HUES6 (cell line): Measurements from ENCODE around the gene GLDN.

ENCODE experiments used
- H3K27ac ChIP-seq: 2 replicates; pipeline ENCODE4 v1.7.0; 2013; ENCODE audit warnings: low read depth, mild to moderate bottlenecking, low read length, inconsistent platforms
- H3K27me3 ChIP-seq: 2 replicates; pipeline ENCODE4 v1.6.1; 2013; ENCODE audit warnings: low read length; ENCODE audit not compliant: control insufficient read depth, insufficient read depth
- H3K36me3 ChIP-seq: 2 replicates; pipeline ENCODE4 v1.6.1; 2013; ENCODE audit warnings: low read length; ENCODE audit not compliant: control insufficient read depth, insufficient read depth
- H3K4me1 ChIP-seq: 2 replicates; pipeline ENCODE4 v1.6.1; 2013; ENCODE audit warnings: low read length; ENCODE audit not compliant: control insufficient read depth, insufficient read depth
- H3K4me3 ChIP-seq: 2 replicates; pipeline ENCODE4 v1.5.1; 2013; ENCODE audit warnings: low read depth, low read length
- H3K9ac ChIP-seq: one replicate; pipeline ENCODE4 v1.6.1; 2013; ENCODE audit warnings: mild to moderate bottlenecking, low read length
- H3K9me3 ChIP-seq: 2 replicates; pipeline ENCODE4 v1.6.1; 2013; ENCODE audit warnings: low read depth, low read length; ENCODE audit not compliant: control insufficient read depth, insufficient read depth

The GLDN gene

GRCh38 chr15:51359981-51360380, 18.5 kb downstream of the GLDN start:
- Histone ChIP-seq H3K4me3 (no peak overlapping the region), H3K27me3 (no peaks in the 10 kb centered on the region), H3K9me3 (no peaks in the 10 kb centered on the region), H3K36me3 (no peaks in the 10 kb centered on the region), H3K4me1 (no peaks in the 10 kb centered on the region), H3K27ac (no peak overlapping the region), H3K9ac (no peak overlapping the region)

- Histone ChIP-seq H3K4me3 (no peak overlapping the region), H3K27me3 (no peaks in the 10 kb centered on the region), H3K9me3 (no peaks in the 10 kb centered on the region), H3K27ac (no peak overlapping the region), H3K9ac (no peak overlapping the region), H3K36me3 (no peaks in the 10 kb centered on the region), H3K4me1 (no peaks in the 10 kb centered on the region)
Observed at GRCh38 chr15:51363383-51363782, 21.9 kb downstream of the GLDN start.

GRCh38 chr15:51365417-51365816, 24.0 kb downstream of the GLDN start:
- Histone ChIP-seq H3K9me3 (no peaks in the 10 kb centered on the region), H3K4me3 (no peak overlapping the region), H3K9ac (no peak overlapping the region), H3K36me3 (no peaks in the 10 kb centered on the region), H3K27me3 (no peaks in the 10 kb centered on the region), H3K27ac (no peak overlapping the region), H3K4me1 (no peaks in the 10 kb centered on the region)

- H3K27me3 ChIP-seq: no peaks in the 10 kb centered on the region
- no peak overlapping the region for H3K4me3 ChIP-seq
- H3K27ac ChIP-seq: no peak overlapping the region
- H3K4me1 ChIP-seq: no peaks in the 10 kb centered on the region
- H3K36me3 ChIP-seq: no peaks in the 10 kb centered on the region
- H3K9me3 ChIP-seq: no peaks in the 10 kb centered on the region
- no peak overlapping the region for H3K9ac ChIP-seq
Observed at GRCh38 chr15:51366071-51366470, 24.6 kb downstream of the GLDN start.

- Histone ChIP-seq H3K4me3 (no peak overlapping the region), H3K9ac (no peak overlapping the region), H3K27ac (no peak overlapping the region), H3K27me3 (no peaks in the 10 kb centered on the region), H3K36me3 (no peaks in the 10 kb centered on the region), H3K9me3 (no peaks in the 10 kb centered on the region), H3K4me1 (no peaks in the 10 kb centered on the region)
Observed at GRCh38 chr15:51366920-51367319, 25.5 kb downstream of the GLDN start.

DNA sequence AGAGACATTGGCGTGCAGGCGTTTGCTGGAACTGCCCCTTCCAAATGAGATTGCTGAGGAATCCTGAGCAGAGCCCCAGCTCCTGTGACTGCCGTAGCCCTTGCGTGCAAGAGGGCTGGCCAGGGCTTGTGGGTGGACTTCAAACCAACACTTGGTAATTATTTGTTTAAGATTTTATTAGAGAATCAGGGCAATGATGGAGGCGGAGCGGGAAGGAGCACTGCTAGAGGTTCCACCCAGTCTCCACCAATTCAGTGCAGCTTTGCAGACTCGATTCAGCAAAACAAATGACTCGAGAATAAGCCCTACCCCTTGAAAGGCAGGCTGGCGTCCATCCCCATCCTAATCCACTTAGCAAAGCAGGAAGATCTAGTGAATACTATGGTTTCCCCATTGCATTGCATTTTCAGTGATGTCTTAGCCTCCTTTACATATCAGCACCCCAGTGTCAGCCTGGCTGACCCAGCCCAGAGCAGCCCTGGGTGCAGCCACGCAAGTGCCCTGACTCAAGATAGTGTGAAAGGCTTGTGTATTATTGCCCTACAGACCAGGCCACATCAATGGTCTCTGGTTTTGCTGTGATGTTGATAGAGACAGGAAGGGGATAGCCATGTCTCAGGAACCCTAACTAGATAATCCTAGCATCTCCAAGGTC, 26.0 kb downstream of the GLDN start:
- Histone ChIP-seq H3K4me3 (no peak overlapping the region), H3K4me1 (no peaks in the 10 kb centered on the region), H3K9ac (no peak overlapping the region), H3K9me3 (no peaks in the 10 kb centered on the region), H3K27ac (no peak overlapping the region), H3K36me3 (no peaks in the 10 kb centered on the region), H3K27me3 (no peaks in the 10 kb centered on the region)

GRCh38 chr15:51368307-51368706, 26.9 kb downstream of the GLDN start:
- Histone ChIP-seq H3K27me3 (no peaks in the 10 kb centered on the region), H3K4me3 (no peak overlapping the region), H3K27ac (no peak overlapping the region), H3K9me3 (no peaks in the 10 kb centered on the region), H3K9ac (no peak overlapping the region), H3K36me3 (no peaks in the 10 kb centered on the region), H3K4me1 (no peaks in the 10 kb centered on the region)

GRCh38 chr15:51368751-51369450, 27.4 kb downstream of the GLDN start:
- H3K27me3 ChIP-seq: no peaks in the 10 kb centered on the region
- H3K36me3 ChIP-seq: no peaks in the 10 kb centered on the region
- no peaks in the 10 kb centered on the region for H3K9me3 ChIP-seq
- H3K27ac ChIP-seq: no peak overlapping the region
- no peak overlapping the region for H3K9ac ChIP-seq
- no peaks in the 10 kb centered on the region for H3K4me1 ChIP-seq
- H3K4me3 ChIP-seq: no peak overlapping the region

GRCh38 chr15:51369451-51369761, 28.0 kb downstream of the GLDN start:
- no peak overlapping the region for H3K27ac ChIP-seq
- H3K9ac ChIP-seq: no peak overlapping the region
- H3K9me3 ChIP-seq: no peaks in the 10 kb centered on the region
- H3K4me3 ChIP-seq: no peak overlapping the region
- no peaks in the 10 kb centered on the region for H3K4me1 ChIP-seq
- H3K36me3 ChIP-seq: no peaks in the 10 kb centered on the region
- H3K27me3 ChIP-seq: no peaks in the 10 kb centered on the region

DNA sequence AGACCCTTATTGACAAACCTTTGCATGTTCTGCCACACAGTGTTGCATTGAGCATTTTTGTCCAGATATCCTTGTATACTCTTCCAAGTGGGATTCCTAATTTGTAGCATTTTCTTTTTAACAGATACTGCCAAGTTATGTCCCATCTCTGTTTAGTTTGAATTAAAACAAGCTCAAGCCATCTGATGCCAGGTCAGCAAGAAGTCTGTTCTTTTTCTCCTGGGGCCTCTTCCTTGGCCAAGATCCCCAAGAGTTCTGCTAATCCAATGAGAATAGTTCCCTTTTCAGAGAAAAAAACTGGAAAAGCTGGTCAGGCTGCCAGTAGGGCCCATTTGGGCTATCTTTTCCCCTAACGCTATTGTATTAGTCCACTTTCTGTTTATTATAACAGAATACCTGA, 29.8 kb downstream of the GLDN start:
- Histone ChIP-seq H3K27ac (no peak overlapping the region), H3K36me3 (no peaks in the 10 kb centered on the region), H3K9me3 (no peaks in the 10 kb centered on the region), H3K4me3 (no peak overlapping the region), H3K27me3 (no peaks in the 10 kb centered on the region), H3K9ac (no peak overlapping the region), H3K4me1 (no peaks in the 10 kb centered on the region)

GRCh38 chr15:51374131-51374530, 32.7 kb downstream of the GLDN start:
- H3K27ac ChIP-seq: no peak overlapping the region
- H3K9me3 ChIP-seq: no peaks in the 10 kb centered on the region
- no peak overlapping the region for H3K9ac ChIP-seq
- no peak overlapping the region for H3K4me3 ChIP-seq
- H3K4me1 ChIP-seq: no peaks in the 10 kb centered on the region
- no peaks in the 10 kb centered on the region for H3K36me3 ChIP-seq
- H3K27me3 ChIP-seq: peaks cover 3% of the 10 kb centered on the region; the same call in 1 of the 2 replicates
